H9 (cell line): Measurements from ENCODE around the gene LRRC8C. TPM values are rescaled to one million over a fixed set of nuclear protein-coding genes. Genes with fewer than 3 reads are reported as not detected.

Source experiments
- DNase-seq: peaks from one replicate; pipeline ENCODE4 v3.0.0-alpha.2; 2017
- H2AFZ ChIP-seq: one replicate; pipeline ENCODE4 v1.6.1; 2013; ENCODE audit warnings: mild to moderate bottlenecking, low read length, control low read depth, moderate library complexity
- H2AK5ac ChIP-seq: 2 replicates; pipeline ENCODE4 v1.6.1; 2013; ENCODE audit warnings: low read length, control low read depth, mixed read lengths; ENCODE audit not compliant: insufficient read length
- H2BK120ac ChIP-seq: one replicate; pipeline ENCODE4 v1.6.1; 2013; ENCODE audit warnings: low read depth, mild to moderate bottlenecking, low read length, control low read depth, inconsistent platforms; ENCODE audit not compliant: poor library complexity, severe bottlenecking
- H2BK12ac ChIP-seq: 2 replicates; pipeline ENCODE4 v1.6.1; 2013; ENCODE audit warnings: low read length, control low read depth, mixed read lengths, low read depth; ENCODE audit not compliant: insufficient read length
- H2BK15ac ChIP-seq: 2 replicates; pipeline ENCODE4 v1.6.1; 2013; ENCODE audit warnings: low read depth, low read length, control low read depth
- H2BK20ac ChIP-seq: one replicate; pipeline ENCODE4 v1.6.1; 2013; ENCODE audit warnings: low read depth, mild to moderate bottlenecking, low read length, control low read depth, inconsistent platforms; ENCODE audit not compliant: poor library complexity, severe bottlenecking
- H2BK5ac ChIP-seq: 2 replicates; pipeline ENCODE4 v1.6.1; 2013; ENCODE audit warnings: low read length, control low read depth, mixed read lengths; ENCODE audit not compliant: insufficient read length
- H3K14ac ChIP-seq: 2 replicates; pipeline ENCODE4 v1.6.1; 2013; ENCODE audit warnings: low read length, control low read depth; ENCODE audit not compliant: insufficient read depth
- H3K18ac ChIP-seq: 2 replicates; pipeline ENCODE4 v1.6.1; 2013; ENCODE audit warnings: low read depth, mild to moderate bottlenecking, mixed read lengths, low read length, control low read depth; ENCODE audit not compliant: insufficient read length
- H3K23ac ChIP-seq: 2 replicates; pipeline ENCODE4 v1.6.1; 2013; ENCODE audit warnings: low read length, control low read depth, mixed read lengths, low read depth; ENCODE audit not compliant: insufficient read length
- H3K23me2 ChIP-seq: 2 replicates; pipeline ENCODE4 v1.6.1; 2013; ENCODE audit warnings: low read depth, mild to moderate bottlenecking, mixed read lengths, low read length, control low read depth; ENCODE audit not compliant: insufficient read length, poor library complexity, severe bottlenecking
- H3K27ac ChIP-seq: 2 replicates; pipeline ENCODE4 v1.5.1; 2013; ENCODE audit warnings: low read length, control low read depth, mixed read lengths, low read depth; ENCODE audit not compliant: insufficient read length
- H3K27me3 ChIP-seq: 2 replicates; pipeline ENCODE4 v1.6.1; 2013; ENCODE audit warnings: low read length, control low read depth, inconsistent platforms; ENCODE audit not compliant: insufficient read depth
- H3K4ac ChIP-seq: 2 replicates; pipeline ENCODE4 v1.6.1; 2013; ENCODE audit warnings: low read depth, mild to moderate bottlenecking, control low read depth, inconsistent platforms, low read length, moderate library complexity
- H3K4me1 ChIP-seq: 2 replicates; pipeline ENCODE4 v1.6.1; 2013; ENCODE audit warnings: low read length, control low read depth, inconsistent platforms; ENCODE audit not compliant: insufficient read depth
- H3K4me2 ChIP-seq: 2 replicates; pipeline ENCODE4 v1.6.1; 2013; ENCODE audit warnings: low read length, control low read depth, mixed read lengths; ENCODE audit not compliant: insufficient read length, insufficient read depth
- H3K56ac ChIP-seq: 2 replicates; pipeline ENCODE4 v1.6.1; 2013; ENCODE audit warnings: low read depth, mild to moderate bottlenecking, mixed read lengths, low read length, control low read depth; ENCODE audit not compliant: insufficient read length
- H3K79me1 ChIP-seq: 2 replicates; pipeline ENCODE4 v1.6.1; 2013; ENCODE audit warnings: low read depth, mild to moderate bottlenecking, moderate library complexity, low read length, control low read depth, inconsistent platforms; ENCODE audit not compliant: insufficient read depth, poor library complexity, severe bottlenecking
- H3K79me2 ChIP-seq: 2 replicates; pipeline ENCODE4 v1.6.1; 2013; ENCODE audit warnings: low read length, control low read depth, inconsistent platforms; ENCODE audit not compliant: insufficient read depth
- H3K9ac ChIP-seq: 2 replicates; pipeline ENCODE4 v1.6.1; 2013; ENCODE audit warnings: low read length, control low read depth, mixed read lengths; ENCODE audit not compliant: insufficient read length; ENCODE audit errors: extremely low read depth
- H3K9me3 ChIP-seq: one replicate; pipeline ENCODE4 v1.6.1; 2013; ENCODE audit warnings: low read depth, low read length, inconsistent platforms; ENCODE audit not compliant: control insufficient read depth
- H3T11ph ChIP-seq: one replicate; pipeline ENCODE4 v1.6.1; 2013; ENCODE audit warnings: mild to moderate bottlenecking, low read length, control low read depth, inconsistent platforms
- H4K20me1 ChIP-seq: one replicate; pipeline ENCODE4 v1.6.1; 2013; ENCODE audit not compliant: control insufficient read depth, insufficient read length, insufficient read depth
- H4K5ac ChIP-seq: 2 replicates; pipeline ENCODE4 v1.6.1; 2013; ENCODE audit warnings: low read depth, mild to moderate bottlenecking, mixed read lengths, low read length, control low read depth; ENCODE audit not compliant: insufficient read length
- H4K8ac ChIP-seq: replicated peaks from 2 replicates; pipeline ENCODE4 v1.6.1; 2013; ENCODE audit warnings: low read length, control low read depth, mixed read lengths, low read depth; ENCODE audit not compliant: insufficient read length
- H4K91ac ChIP-seq: 2 replicates; pipeline ENCODE4 v1.6.1; 2013; ENCODE audit warnings: low read depth, mild to moderate bottlenecking, moderate library complexity, mixed read lengths, low read length, control low read depth; ENCODE audit not compliant: insufficient read length
- H3K27ac Mint-ChIP-seq, 3 experiments: 2 replicates in 2 of 3; 3 replicates in 1 of 3; pipeline ENCODE4 v1.8.0; 2020 to 2021; ENCODE audit warnings: mixed read lengths in 3 of 3, mild to moderate bottlenecking in 1 of 3, moderate library complexity in 1 of 3
- H3K27me3 Mint-ChIP-seq: 2 replicates; pipeline ENCODE4 v1.8.0; 2021; ENCODE audit warnings: low read depth, mild to moderate bottlenecking, moderate library complexity, mixed read lengths
- H3K36me3 Mint-ChIP-seq, 3 experiments: 2 replicates in 2 of 3; 3 replicates in 1 of 3; pipeline ENCODE4 v1.8.0; 2020 to 2021; ENCODE audit warnings: low read depth in 3 of 3, mixed read lengths in 3 of 3; ENCODE audit not compliant: insufficient read depth in 1 of 3
- H3K4me1 Mint-ChIP-seq, 2 experiments: 2 replicates each; pipeline ENCODE4 v1.8.0; 2020; ENCODE audit warnings: mixed read lengths in 2 of 2
- H3K4me3 Mint-ChIP-seq, 2 experiments: 2 replicates in 1 of 2; 3 replicates in 1 of 2; pipeline ENCODE4 v1.8.0; 2020 to 2021; ENCODE audit warnings: mild to moderate bottlenecking in 2 of 2, mixed read lengths in 2 of 2, moderate library complexity in 1 of 2
- H3K9me3 Mint-ChIP-seq, 2 experiments: 2 replicates in 1 of 2; 3 replicates in 1 of 2; pipeline ENCODE4 v1.8.0; 2020; ENCODE audit warnings: mild to moderate bottlenecking in 2 of 2, mixed read lengths in 2 of 2, moderate library complexity in 1 of 2
- WGBS: extraction: QIAGEN DNeasy Blood & Tissue Kit; methylation state at CpG from one replicate; pipeline ENCODE4 v1.1.7; 2013; ENCODE audit warnings: missing lambda C conversion rate, low lambda C conversion rate, mixed read lengths; ENCODE audit not compliant: insufficient read length; ENCODE audit errors: extremely low coverage; 5-methylcytosine and 5-hydroxymethylcytosine counted together
- total RNA-seq: library from RNA; stranded (reverse); gene quantifications from 2 replicates; pipeline ENCODE4 v1.2.1, GENCODE V29; 2021
- TF ChIP-seq, protein P1 (sequence below): fragments of 200-600 bp; sonication (generic); conservative IDR thresholded peaks from 3 replicates; pipeline ENCODE4 v1.8.0; 2021; ENCODE audit warnings: antibody characterized with exemption, mild to moderate bottlenecking

LRRC8C gene
- total RNA-seq, 1 experiment from 2014 or later, result 1.9 TPM

DNA sequence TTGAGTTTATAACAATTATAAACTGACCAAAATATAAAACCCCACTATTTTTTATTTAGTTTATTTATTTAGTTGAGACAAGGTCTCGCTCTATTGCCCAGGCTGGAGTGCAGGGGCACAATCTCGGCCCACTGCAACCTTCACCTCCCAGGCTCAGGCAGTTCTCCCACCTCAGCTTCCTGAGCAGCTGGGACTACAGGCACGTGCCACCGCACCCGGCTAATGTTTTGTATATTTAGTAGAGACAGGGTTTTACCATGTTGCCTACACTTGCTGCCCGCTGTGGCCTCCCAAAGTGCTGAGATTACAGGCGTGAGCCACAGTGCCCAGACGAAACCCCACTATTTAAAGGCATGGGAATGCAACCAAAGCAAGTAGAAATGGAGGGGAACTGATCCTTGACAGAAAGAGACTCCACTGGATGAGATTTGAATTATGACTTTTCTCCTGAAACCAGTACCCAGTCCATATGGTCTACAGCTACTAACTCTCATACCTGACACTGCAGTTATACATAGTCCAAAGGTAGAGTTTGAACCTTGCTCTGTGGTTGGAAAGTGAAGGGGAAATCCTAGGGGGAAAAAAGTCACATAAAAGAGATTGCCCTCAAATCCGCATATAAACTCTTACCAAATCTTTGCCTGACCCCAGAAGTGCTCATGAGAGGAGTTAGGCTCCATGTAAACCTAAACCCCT is 11.3 kb downstream of the LRRC8C start:
- WGBS, result no CpG with 5 or more reads among the region's 9 CpGs
- no peak overlapping the region for H3K56ac ChIP-seq
- H2BK5ac ChIP-seq, result no peak overlapping the region
- TF ChIP-seq, protein P1, sequence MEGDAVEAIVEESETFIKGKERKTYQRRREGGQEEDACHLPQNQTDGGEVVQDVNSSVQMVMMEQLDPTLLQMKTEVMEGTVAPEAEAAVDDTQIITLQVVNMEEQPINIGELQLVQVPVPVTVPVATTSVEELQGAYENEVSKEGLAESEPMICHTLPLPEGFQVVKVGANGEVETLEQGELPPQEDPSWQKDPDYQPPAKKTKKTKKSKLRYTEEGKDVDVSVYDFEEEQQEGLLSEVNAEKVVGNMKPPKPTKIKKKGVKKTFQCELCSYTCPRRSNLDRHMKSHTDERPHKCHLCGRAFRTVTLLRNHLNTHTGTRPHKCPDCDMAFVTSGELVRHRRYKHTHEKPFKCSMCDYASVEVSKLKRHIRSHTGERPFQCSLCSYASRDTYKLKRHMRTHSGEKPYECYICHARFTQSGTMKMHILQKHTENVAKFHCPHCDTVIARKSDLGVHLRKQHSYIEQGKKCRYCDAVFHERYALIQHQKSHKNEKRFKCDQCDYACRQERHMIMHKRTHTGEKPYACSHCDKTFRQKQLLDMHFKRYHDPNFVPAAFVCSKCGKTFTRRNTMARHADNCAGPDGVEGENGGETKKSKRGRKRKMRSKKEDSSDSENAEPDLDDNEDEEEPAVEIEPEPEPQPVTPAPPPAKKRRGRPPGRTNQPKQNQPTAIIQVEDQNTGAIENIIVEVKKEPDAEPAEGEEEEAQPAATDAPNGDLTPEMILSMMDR, result no peak
- Mint-ChIP-seq H3K4me1 (peaks cover under 1% of the 10 kb centered on the region in 2 experiments; a peak in 2 of 4 replicates), H3K27ac (no peak overlapping the region), H3K4me3 (no peak overlapping the region), H3K36me3 (no peaks in the 10 kb centered on the region), H3K9me3 (peaks cover 0 to 5% of the 10 kb centered on the region in 2 experiments; a peak in 2 of 5 replicates), H3K27me3 (no peaks in the 10 kb centered on the region)
- no peak overlapping the region for H3K4ac ChIP-seq
- H2AK5ac ChIP-seq, result no peak overlapping the region
- H4K20me1 ChIP-seq, result no peaks in the 10 kb centered on the region
- DNase-seq, result no peak
- H3K9me3 ChIP-seq, result no peaks in the 10 kb centered on the region
- H3K18ac ChIP-seq, result no peak overlapping the region
- no peaks in the 10 kb centered on the region for H3K4me1 ChIP-seq
- H2BK120ac ChIP-seq, result no peak overlapping the region
- H2BK20ac ChIP-seq, result no peak overlapping the region
- no peak overlapping the region for H3K14ac ChIP-seq
- H3K79me2 ChIP-seq, result no peaks in the 10 kb centered on the region
- H3K4me2 ChIP-seq, result no peak overlapping the region
- H3K79me1 ChIP-seq, result no peaks in the 10 kb centered on the region
- H3K27ac ChIP-seq, result no peak overlapping the region
- H4K5ac ChIP-seq, result no peak overlapping the region
- no peaks in the 10 kb centered on the region for H3K23me2 ChIP-seq
- H3T11ph ChIP-seq, result no peak overlapping the region
- no peaks in the 10 kb centered on the region for H3K27me3 ChIP-seq
- no peak overlapping the region for H3K23ac ChIP-seq
- H2AFZ ChIP-seq, result no peak overlapping the region
- no peak overlapping the region for H4K91ac ChIP-seq
- H3K9ac ChIP-seq, result no peak overlapping the region
- H4K8ac ChIP-seq, result no peak overlapping the region
- no peak overlapping the region for H2BK15ac ChIP-seq
- H2BK12ac ChIP-seq, result no peak overlapping the region
